Neural progenitor cell (in vitro differentiated cells): ENCODE measurements around the gene SLC15A4. TPM values are rescaled to one million over a fixed set of nuclear protein-coding genes. Genes with fewer than 3 reads are reported as not detected.

Source experiments
- DNase-seq: peaks from one replicate; pipeline ENCODE4 v3.0.0-alpha.2; 2016; ENCODE audit warnings: low spot score
- H2AFZ ChIP-seq: fragments of 200-600 bp; sonication (generic); replicated peaks from 2 replicates; pipeline ENCODE4 v1.6.1; 2016; ENCODE audit warnings: antibody characterized with exemption
- H3F3A ChIP-seq: fragments of 200-600 bp; sonication (generic); 2 replicates; pipeline ENCODE4 v1.6.1; 2016; ENCODE audit warnings: antibody characterized with exemption, low read depth
- H3K27ac ChIP-seq: fragments of 200-600 bp; sonication (generic); 2 replicates; pipeline ENCODE4 v1.5.1; 2016; ENCODE audit warnings: mild to moderate bottlenecking
- H3K27me3 ChIP-seq: fragments of 200-600 bp; sonication (generic); 2 replicates; pipeline ENCODE4 v1.6.1; 2016; ENCODE audit warnings: mild to moderate bottlenecking, moderate library complexity
- H3K36me3 ChIP-seq: fragments of 200-600 bp; sonication (generic); 2 replicates; pipeline ENCODE4 v1.5.1; 2016
- H3K4me1 ChIP-seq: fragments of 200-600 bp; sonication (generic); 2 replicates; pipeline ENCODE4 v1.6.1; 2016; ENCODE audit warnings: mixed run types
- H3K4me2 ChIP-seq: fragments of 200-600 bp; sonication (generic); 2 replicates; pipeline ENCODE4 v1.6.1; 2016
- H3K4me3 ChIP-seq: fragments of 200-600 bp; sonication (generic); 2 replicates; pipeline ENCODE4 v1.5.1; 2016
- H3K79me2 ChIP-seq: fragments of 200-600 bp; sonication (generic); 2 replicates; pipeline ENCODE4 v1.6.1; 2016; ENCODE audit warnings: low read depth
- H3K9ac ChIP-seq: fragments of 200-600 bp; sonication (generic); 2 replicates; pipeline ENCODE4 v1.6.1; 2016
- H3K9me3 ChIP-seq: fragments of 200-600 bp; sonication (generic); 2 replicates; pipeline ENCODE4 v1.5.1; 2016; ENCODE audit warnings: low read depth
- H4K20me1 ChIP-seq: fragments of 200-600 bp; sonication (generic); 2 replicates; pipeline ENCODE4 v1.6.1; 2016; ENCODE audit warnings: low read depth
- H3K27ac Mint-ChIP-seq: 3 replicates; pipeline ENCODE4 v1.8.0; 2021; ENCODE audit warnings: mixed read lengths
- H3K27me3 Mint-ChIP-seq: 2 replicates; pipeline ENCODE4 v1.8.0; 2022; ENCODE audit warnings: low read depth, mild to moderate bottlenecking, inconsistent platforms, moderate library complexity, mixed read lengths; ENCODE audit not compliant: insufficient read depth
- H3K36me3 Mint-ChIP-seq: 3 replicates; pipeline ENCODE4 v1.8.0; 2021; ENCODE audit warnings: mixed read lengths
- H3K4me1 Mint-ChIP-seq: 3 replicates; pipeline ENCODE4 v1.8.0; 2021; ENCODE audit warnings: mixed read lengths
- H3K4me3 Mint-ChIP-seq: 3 replicates; pipeline ENCODE4 v1.8.0; 2021; ENCODE audit warnings: mild to moderate bottlenecking, moderate library complexity, mixed read lengths
- H3K9me3 Mint-ChIP-seq: 3 replicates; pipeline ENCODE4 v1.8.0; 2020; ENCODE audit warnings: mixed read lengths
- CTCF ChIP-seq: fragments of 200-600 bp; sonication (generic); IDR thresholded peaks from 2 replicates; pipeline ENCODE4 v1.5.1; 2017; ENCODE audit warnings: antibody characterized with exemption, mild to moderate bottlenecking
- EZH2 ChIP-seq: fragments of 200-600 bp; sonication (generic); IDR thresholded peaks from 2 replicates; pipeline ENCODE4 v1.6.1; 2017; ENCODE audit warnings: antibody characterized with exemption, mild to moderate bottlenecking, moderate library complexity
- EZH2phosphoT487 ChIP-seq: fragments of 200-600 bp; sonication (generic); IDR thresholded peaks from 2 replicates; pipeline ENCODE4 v1.6.1; 2017; ENCODE audit warnings: antibody characterized with exemption
- total RNA-seq: library from RNA; depleted of rRNA; stranded (reverse); fragments of >200 nt; gene quantifications from 2 replicates; pipeline ENCODE4 v1.2.3, GENCODE V29; 2015; ENCODE audit warnings: low replicate concordance

The SLC15A4 gene
- total RNA-seq, 1 donor from 2014 or later: 42.3 TPM

DNA sequence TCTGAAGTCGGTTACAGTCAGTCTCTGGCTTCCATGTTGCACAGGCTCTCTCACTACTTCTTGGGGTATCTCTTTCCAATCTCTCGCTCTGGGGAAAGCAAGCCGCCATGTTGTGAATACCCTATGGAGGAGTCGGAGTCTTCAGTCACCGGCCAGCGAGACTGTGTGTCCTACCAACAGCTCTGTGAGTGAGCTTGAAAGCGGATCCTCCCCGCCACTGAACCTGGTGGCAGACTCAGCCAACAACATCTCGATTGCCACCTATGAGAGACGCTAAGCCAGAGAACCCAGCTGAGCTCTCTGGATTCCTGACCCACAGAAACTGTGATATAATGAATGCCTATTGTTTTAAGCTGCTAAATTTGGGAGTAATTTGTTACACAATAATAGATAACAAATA is 51.5 kb downstream of the SLC15A4 start:
- Histone ChIP-seq H3K4me3 (no peak overlapping the region), H4K20me1 (no peaks in the 10 kb centered on the region), H3F3A (peaks cover 3% of the 10 kb centered on the region), H3K4me2 (no peak overlapping the region), H3K4me1 (peaks cover 7% of the 10 kb centered on the region), H3K27me3 (peaks cover 8% of the 10 kb centered on the region), H3K9me3 (no peaks in the 10 kb centered on the region), H2AFZ (no peak overlapping the region), H3K79me2 (no peaks in the 10 kb centered on the region), H3K36me3 (no peaks in the 10 kb centered on the region), H3K9ac (no peak overlapping the region), H3K27ac (no peak overlapping the region)
- peaks cover 8% of the 10 kb centered on the region for H3K27me3 Mint-ChIP-seq
- H3K36me3 Mint-ChIP-seq: no peaks in the 10 kb centered on the region
- no peaks in the 10 kb centered on the region for H3K9me3 Mint-ChIP-seq
- H3K27ac Mint-ChIP-seq: no peak overlapping the region
- DNase-seq: no peak
- no peak overlapping the region for H3K4me3 Mint-ChIP-seq
- TF ChIP-seq CTCF: no peak
- TF ChIP-seq EZH2phosphoT487: no peak
- H3K4me1 Mint-ChIP-seq: peaks cover 16% of the 10 kb centered on the region

DNA sequence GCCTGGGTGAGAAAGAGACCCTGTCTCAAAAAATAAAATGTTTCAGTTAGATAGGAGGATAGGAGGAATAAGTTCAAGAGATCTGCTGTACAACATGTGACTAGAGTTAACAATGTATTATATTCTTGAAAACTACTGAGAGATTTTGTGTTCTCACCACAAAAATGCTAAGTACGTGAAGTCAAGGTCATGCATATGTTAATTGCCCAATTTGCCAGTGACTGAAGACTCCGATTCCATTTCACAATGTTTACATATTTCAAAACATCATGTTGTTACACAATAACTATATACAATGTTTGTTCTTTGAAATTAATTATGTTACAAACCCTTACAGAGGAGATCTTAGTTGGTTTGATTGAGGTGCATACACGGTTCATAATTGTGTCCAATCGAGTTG is 52.1 kb downstream of the SLC15A4 start:
- Histone ChIP-seq H3K36me3 (no peaks in the 10 kb centered on the region), H3K4me2 (no peak overlapping the region), H2AFZ (no peak overlapping the region), H3K79me2 (no peaks in the 10 kb centered on the region), H3K4me3 (no peak overlapping the region), H3K27ac (no peak overlapping the region), H3K4me1 (peaks cover 13% of the 10 kb centered on the region), H3K9me3 (no peaks in the 10 kb centered on the region), H3F3A (peaks cover 3% of the 10 kb centered on the region), H4K20me1 (no peaks in the 10 kb centered on the region), H3K27me3 (peaks cover 8% of the 10 kb centered on the region), H3K9ac (no peak overlapping the region)
- Mint-ChIP-seq H3K4me1 (peaks cover 22% of the 10 kb centered on the region), H3K4me3 (no peak overlapping the region), H3K27ac (no peak overlapping the region), H3K36me3 (no peaks in the 10 kb centered on the region), H3K9me3 (no peaks in the 10 kb centered on the region), H3K27me3 (peaks cover 8% of the 10 kb centered on the region)
- DNase-seq: no peak
- TF ChIP-seq EZH2: no peak
- no peak for TF ChIP-seq EZH2phosphoT487
- no peak for TF ChIP-seq CTCF

DNA sequence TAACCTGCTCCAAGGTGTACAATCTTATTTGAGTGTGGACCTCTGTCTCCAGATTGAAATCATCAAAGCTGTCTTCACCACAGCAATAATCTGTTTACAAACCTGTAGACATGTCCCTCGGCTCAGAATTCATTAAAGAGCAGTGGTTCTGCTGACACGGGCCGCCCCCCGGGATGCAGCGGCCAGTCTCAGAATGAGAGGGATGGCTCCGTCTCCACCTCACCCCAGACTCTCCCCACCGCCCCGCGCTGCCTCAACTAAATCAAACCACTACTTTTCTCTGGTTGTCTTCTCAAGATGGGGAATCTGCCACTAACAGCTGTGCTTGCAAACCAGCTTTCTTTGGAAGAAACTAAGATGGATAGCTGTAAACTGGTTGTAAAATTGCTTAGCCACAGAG is 56.2 kb downstream of the SLC15A4 start:
- peak overlapping the region; percentile 54 for H3K4me2 ChIP-seq
- peaks cover 8% of the 10 kb centered on the region for H3K27me3 ChIP-seq
- H4K20me1 ChIP-seq: no peaks in the 10 kb centered on the region
- Mint-ChIP-seq H3K36me3 (no peaks in the 10 kb centered on the region), H3K27ac (no peak overlapping the region), H3K9me3 (no peaks in the 10 kb centered on the region), H3K4me1 (peaks cover 24% of the 10 kb centered on the region), H3K27me3 (peaks cover 12% of the 10 kb centered on the region), H3K4me3 (no peak overlapping the region)
- TF ChIP-seq EZH2phosphoT487: no peak
- no peak overlapping the region for H3K4me3 ChIP-seq
- no peaks in the 10 kb centered on the region for H3K9me3 ChIP-seq
- peaks cover 3% of the 10 kb centered on the region for H3F3A ChIP-seq
- peaks cover 13% of the 10 kb centered on the region for H3K4me1 ChIP-seq
- H3K79me2 ChIP-seq: no peaks in the 10 kb centered on the region
- DNase-seq: peak; percentile 27
- H3K27ac ChIP-seq: no peak overlapping the region
- peak overlapping the region; percentile 89 for H2AFZ ChIP-seq
- no peaks in the 10 kb centered on the region for H3K36me3 ChIP-seq
- no peak overlapping the region for H3K9ac ChIP-seq

DNA sequence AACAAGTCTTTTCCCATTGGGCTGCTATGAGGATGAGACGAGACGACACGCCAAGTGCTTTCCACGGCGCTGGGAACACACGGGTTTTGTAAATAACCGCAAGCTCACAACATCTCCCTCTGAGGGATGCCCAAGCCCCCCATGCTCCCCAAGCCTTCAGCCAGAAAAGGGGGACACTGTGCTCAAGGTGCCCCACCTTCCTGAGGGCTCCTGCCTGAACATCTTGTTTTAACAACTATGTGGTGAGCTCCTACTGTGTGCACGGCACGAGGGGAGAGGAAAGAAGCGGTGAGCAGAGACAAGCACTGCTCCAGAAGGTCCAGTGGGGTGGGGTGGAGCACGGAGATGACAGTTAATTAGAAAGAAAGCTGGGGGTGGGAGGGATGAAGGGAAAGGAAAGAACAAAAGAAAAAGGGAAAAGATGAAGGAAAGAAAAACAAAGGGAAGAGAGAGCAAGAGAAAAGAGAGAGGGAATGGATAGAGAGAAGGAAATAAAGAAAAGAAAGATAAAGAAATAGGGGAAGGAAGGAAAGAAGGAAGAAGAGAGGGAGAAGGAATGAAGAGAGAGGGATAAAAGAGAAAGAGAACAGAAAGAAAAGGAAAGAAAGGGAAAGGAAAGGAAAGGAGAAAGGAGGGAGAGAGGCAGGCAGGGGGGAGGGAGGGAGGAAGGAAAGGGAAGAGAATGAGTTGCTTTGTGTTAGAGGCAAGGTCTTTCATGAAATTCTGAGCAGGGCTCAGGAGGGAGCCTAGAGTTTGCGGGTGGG is 56.8 kb downstream of the SLC15A4 start:
- no peak overlapping the region for H3K4me3 Mint-ChIP-seq
- H3K27me3 Mint-ChIP-seq: peaks cover 12% of the 10 kb centered on the region
- Histone ChIP-seq H3K79me2 (no peaks in the 10 kb centered on the region), H2AFZ (peak overlapping the region; percentile 89), H3K4me2 (peak overlapping the region; percentile 54), H3K4me1 (peaks cover 13% of the 10 kb centered on the region), H3K27me3 (peaks cover 8% of the 10 kb centered on the region), H3K36me3 (no peaks in the 10 kb centered on the region), H3F3A (peaks cover 3% of the 10 kb centered on the region), H3K27ac (no peak overlapping the region), H3K9me3 (no peaks in the 10 kb centered on the region), H3K9ac (no peak overlapping the region), H4K20me1 (no peaks in the 10 kb centered on the region), H3K4me3 (no peak overlapping the region)
- no peak for DNase-seq
- H3K27ac Mint-ChIP-seq: peak overlapping the region; percentile 25
- H3K36me3 Mint-ChIP-seq: no peaks in the 10 kb centered on the region
- H3K4me1 Mint-ChIP-seq: peaks cover 24% of the 10 kb centered on the region
- no peaks in the 10 kb centered on the region for H3K9me3 Mint-ChIP-seq
- TF ChIP-seq EZH2 (no peak), CTCF (no peak), EZH2phosphoT487 (no peak)
